Breast epithelium (tissue), 4 donors: ENCODE results near the gene AP2S1. TPM values are rescaled to one million over a fixed set of nuclear protein-coding genes. Genes with fewer than 3 reads are reported as not detected.
"Not testable (repeated sequence)": the region's sequence is repeated elsewhere in the genome, so short reads cannot be mapped to it uniquely, and the experiment has no call there.

Source experiments
- DNase-seq, 2 donors: peaks; one replicate each; pipeline ENCODE4 v3.0.0-alpha.2; 2019; ENCODE audit warnings: low spot score in 2 of 2
- H3K27ac ChIP-seq, 2 donors: fragments of 200-600 bp; sonication (generic) in 1 of 2; one replicate each; pipeline ENCODE4 v1.5.1; 2016 to 2019; ENCODE audit warnings: mild to moderate bottlenecking in 1 of 2
- H3K27me3 ChIP-seq, 2 donors: fragments of 200-600 bp; sonication (generic) in 1 of 2; one replicate each; pipeline versions ENCODE4 v1.5.1 to v1.6.0; 2017 to 2019; ENCODE audit warnings: control low read depth in 1 of 2, mild to moderate bottlenecking in 1 of 2
- H3K36me3 ChIP-seq: fragments of 200-600 bp; one replicate; pipeline ENCODE4 v1.5.1; 2019
- H3K4me1 ChIP-seq, 2 donors: fragments of 200-600 bp; sonication (generic); one replicate each; pipeline ENCODE4 v1.5.1; 2016 to 2019; ENCODE audit warnings: control low read depth in 1 of 2
- H3K4me3 ChIP-seq, 3 donors: fragments of 200-600 bp; sonication (generic); 1 replicate in 2 of 3; 2 replicates in 1 of 3; pipeline ENCODE4 v1.5.1; 2016 to 2019; ENCODE audit warnings: mild to moderate bottlenecking in 3 of 3, moderate library complexity in 2 of 3
- H3K9me3 ChIP-seq, 2 donors: fragments of 200-600 bp; sonication (generic) in 1 of 2; one replicate each; pipeline ENCODE4 v1.5.1; 2016 to 2019; ENCODE audit warnings: control low read depth in 1 of 2
- POLR2A ChIP-seq: fragments of 450-650 bp; IDR thresholded peaks from one replicate; pipeline ENCODE4 v1.6.1; 2016; ENCODE audit warnings: antibody characterized with exemption, mild to moderate bottlenecking, moderate library complexity
- POLR2AphosphoS5 ChIP-seq, 3 donors: sonication (generic); formaldehyde crosslinking; IDR thresholded peaks; one replicate each; pipeline ENCODE4 v1.6.1; 2017; ENCODE audit warnings: antibody characterized with exemption in 3 of 3
- intact Hi-C: fragments of 100-400 bp; cut with DNase I; formaldehyde crosslinking; loops from one replicate; pipeline ENCODE4 v1.15.1; 2023; ENCODE audit warnings: low total_unique reads
- total RNA-seq, 3 donors: library from RNA; depleted of rRNA; stranded (reverse); fragments of >200 nt; gene quantifications; one replicate each; pipeline ENCODE4 v1.1.0, GENCODE V29; 2016
- TF ChIP-seq, protein P1 (sequence below), 3 donors: fragments of 450-650 bp; IDR thresholded peaks; one replicate each; pipeline ENCODE4 v1.5.1; 2016 to 2017; ENCODE audit warnings: antibody characterized with exemption in 3 of 3, mild to moderate bottlenecking in 3 of 3, moderate library complexity in 3 of 3

Gene AP2S1
- total RNA-seq, 3 donors from 2014 or later, result 63.1 to 108 (median 101) TPM

DNA sequence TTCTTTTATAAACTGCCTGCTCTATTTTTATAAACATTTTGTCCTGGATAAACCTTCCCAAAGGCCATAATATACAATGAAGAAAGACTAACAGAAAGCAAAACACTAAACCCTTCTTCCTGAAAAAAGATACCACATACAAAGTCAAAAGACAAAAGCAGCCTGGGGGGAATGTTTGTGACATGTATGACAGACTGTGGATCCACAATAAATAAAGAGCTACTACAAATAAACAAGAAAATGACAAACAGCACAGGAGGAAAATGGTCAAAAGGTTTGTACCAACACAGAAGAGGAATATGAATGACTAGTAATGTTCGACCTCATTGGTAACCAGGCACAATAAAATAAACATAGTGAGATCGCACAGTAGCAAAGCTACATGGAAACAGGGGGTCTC lies 19.8 kb downstream of the AP2S1 start:
- H3K4me1 ChIP-seq, result no peaks in the 10 kb centered on the region
- no peak overlapping the region for H3K27ac ChIP-seq

DNA sequence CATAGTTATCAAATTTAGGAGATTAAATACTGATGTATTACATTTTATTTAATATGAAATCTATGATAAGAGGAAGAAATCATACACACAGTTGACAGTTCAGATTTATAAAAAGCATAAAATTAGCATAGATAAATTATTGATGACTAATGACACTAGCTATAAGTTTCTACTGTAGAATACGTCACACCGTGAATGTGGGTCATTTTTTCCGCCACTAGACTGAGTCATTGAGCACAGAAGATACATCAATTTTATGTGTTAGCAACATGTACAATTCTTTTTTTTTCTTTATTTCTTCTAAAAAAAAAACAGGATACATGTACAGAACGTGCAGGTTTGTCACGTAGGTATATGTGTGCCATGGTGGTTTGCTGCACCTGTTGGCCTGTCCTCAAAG lies 22.2 kb downstream of the AP2S1 start:
- no peaks in the 10 kb centered on the region for H3K27me3 ChIP-seq
- TF ChIP-seq, protein P1, sequence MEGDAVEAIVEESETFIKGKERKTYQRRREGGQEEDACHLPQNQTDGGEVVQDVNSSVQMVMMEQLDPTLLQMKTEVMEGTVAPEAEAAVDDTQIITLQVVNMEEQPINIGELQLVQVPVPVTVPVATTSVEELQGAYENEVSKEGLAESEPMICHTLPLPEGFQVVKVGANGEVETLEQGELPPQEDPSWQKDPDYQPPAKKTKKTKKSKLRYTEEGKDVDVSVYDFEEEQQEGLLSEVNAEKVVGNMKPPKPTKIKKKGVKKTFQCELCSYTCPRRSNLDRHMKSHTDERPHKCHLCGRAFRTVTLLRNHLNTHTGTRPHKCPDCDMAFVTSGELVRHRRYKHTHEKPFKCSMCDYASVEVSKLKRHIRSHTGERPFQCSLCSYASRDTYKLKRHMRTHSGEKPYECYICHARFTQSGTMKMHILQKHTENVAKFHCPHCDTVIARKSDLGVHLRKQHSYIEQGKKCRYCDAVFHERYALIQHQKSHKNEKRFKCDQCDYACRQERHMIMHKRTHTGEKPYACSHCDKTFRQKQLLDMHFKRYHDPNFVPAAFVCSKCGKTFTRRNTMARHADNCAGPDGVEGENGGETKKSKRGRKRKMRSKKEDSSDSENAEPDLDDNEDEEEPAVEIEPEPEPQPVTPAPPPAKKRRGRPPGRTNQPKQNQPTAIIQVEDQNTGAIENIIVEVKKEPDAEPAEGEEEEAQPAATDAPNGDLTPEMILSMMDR (IDR thresholded peaks at IDR 0.05), result no peak
- TF ChIP-seq POLR2AphosphoS5 (IDR thresholded peaks at IDR 0.05), result no peak
- intact Hi-C loops, result no loop called here
- H3K9me3 ChIP-seq, result no peaks in the 10 kb centered on the region
- DNase-seq, result no peak
- H3K36me3 ChIP-seq, result no peaks in the 10 kb centered on the region
- no peaks in the 10 kb centered on the region for H3K4me1 ChIP-seq
- H3K27ac ChIP-seq, result no peak overlapping the region
- H3K4me3 ChIP-seq, result no peak overlapping the region

More for the DNA sequence above, 19.8 kb downstream of the AP2S1 start:
- no peaks in the 10 kb centered on the region for H3K36me3 ChIP-seq
- H3K9me3 ChIP-seq, result no peaks in the 10 kb centered on the region
- TF ChIP-seq, protein P1 (IDR thresholded peaks at IDR 0.05), result no peak
- no peak for TF ChIP-seq POLR2AphosphoS5 (IDR thresholded peaks at IDR 0.05)
- TF ChIP-seq POLR2A, result no peak
- intact Hi-C loops, result no loop called here
- DNase-seq, result no peak
- no peaks in the 10 kb centered on the region for H3K27me3 ChIP-seq
- H3K4me3 ChIP-seq, result no peak overlapping the region

DNA sequence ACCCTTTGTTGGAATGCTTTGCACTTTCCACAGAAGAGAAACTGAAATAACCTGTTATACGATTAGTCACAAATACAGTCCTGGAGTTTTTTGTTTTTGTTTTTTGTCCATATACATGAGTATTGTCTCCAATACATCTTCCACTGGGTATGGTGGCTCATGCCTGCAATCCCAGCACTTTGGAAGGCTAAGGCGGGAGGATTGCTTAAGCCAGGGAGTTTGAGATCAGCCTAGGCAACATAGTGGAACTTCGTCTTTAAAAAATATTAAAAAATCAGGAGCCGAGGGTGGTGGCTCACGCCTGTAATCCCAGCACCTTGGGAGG lies 25.0 kb downstream of the AP2S1 start:
- Histone ChIP-seq H3K9me3 (no peaks in the 10 kb centered on the region), H3K27me3 (no peaks in the 10 kb centered on the region), H3K4me1 (no peaks in the 10 kb centered on the region), H3K4me3 (no peak overlapping the region), H3K27ac (no peak overlapping the region), H3K36me3 (no peaks in the 10 kb centered on the region)
- TF ChIP-seq POLR2AphosphoS5 (IDR thresholded peaks at IDR 0.05), result no peak
- no peak for TF ChIP-seq POLR2A
- TF ChIP-seq, protein P1 (IDR thresholded peaks at IDR 0.05), result no peak
- intact Hi-C loops, result no loop called here
- no peak for DNase-seq

DNA sequence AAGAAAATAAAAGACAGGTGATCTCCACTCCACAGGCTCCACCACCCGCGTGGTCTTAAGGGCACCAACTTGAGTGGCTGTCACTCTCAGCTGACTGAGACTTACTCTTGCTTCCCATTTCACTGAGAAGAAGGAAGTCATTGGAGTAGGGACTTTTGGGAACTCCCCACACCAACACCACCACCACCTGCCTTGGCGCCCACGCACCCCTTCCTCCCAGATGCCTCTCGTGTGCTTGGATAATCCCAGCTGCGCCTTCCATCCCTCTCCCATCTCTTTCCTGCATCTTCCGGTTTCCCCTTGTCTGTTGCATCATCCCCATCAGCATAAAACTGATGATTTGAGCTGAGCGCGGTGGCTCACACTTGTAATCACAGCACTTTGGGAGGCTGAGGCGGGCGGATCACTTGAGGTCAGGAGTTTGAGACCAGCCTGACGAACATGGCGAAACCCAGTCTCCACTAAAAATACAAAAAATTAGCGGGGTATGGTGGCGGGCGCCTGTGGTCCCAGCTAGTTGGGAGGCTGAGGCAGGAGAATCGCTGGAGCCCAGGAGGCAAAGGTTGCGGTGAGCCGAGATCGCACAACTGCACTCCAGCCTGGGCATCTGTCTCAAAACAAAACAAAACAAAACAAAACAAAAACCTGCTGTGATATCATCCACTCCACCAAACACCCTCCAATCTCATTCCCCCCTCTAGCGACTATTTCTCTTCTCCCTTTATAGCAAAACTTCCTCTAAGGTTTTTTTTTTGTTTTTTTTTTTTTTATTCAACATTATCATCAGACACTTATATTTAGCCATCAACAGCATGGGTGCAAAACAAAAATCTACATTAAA lies 25.5 kb downstream of the AP2S1 start:
- H3K27ac ChIP-seq, result no peak overlapping the region

DNA sequence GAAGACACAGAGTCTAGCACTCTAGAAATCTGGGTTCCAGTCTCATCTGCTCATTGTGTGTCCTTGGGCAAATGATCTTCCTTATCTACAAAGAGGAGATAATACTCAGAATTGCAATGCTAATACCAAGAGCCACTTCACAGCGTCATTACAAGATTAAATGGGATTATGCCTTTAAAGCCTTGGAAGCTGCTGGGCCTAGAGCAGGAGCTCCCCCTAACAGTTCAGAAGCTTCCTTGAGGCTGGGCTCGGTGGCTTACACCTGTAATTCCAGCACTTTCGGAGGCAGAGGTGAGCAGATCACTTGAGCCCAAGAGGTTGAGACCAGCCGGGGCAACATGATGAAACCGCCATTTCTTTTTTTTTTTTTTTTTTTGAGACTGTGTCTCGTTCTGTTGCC lies 27.6 kb downstream of the AP2S1 start:
- intact Hi-C loops, result no loop called here

More for the DNA sequence above, 25.5 kb downstream of the AP2S1 start:
- DNase-seq, result no peak
- no peaks in the 10 kb centered on the region for H3K9me3 ChIP-seq
- no peaks in the 10 kb centered on the region for H3K4me1 ChIP-seq
- H3K4me3 ChIP-seq, result no peak overlapping the region
- TF ChIP-seq POLR2AphosphoS5 (IDR thresholded peaks at IDR 0.05) (no peak), POLR2A (no peak)
- TF ChIP-seq, protein P1 (IDR thresholded peaks at IDR 0.05), result no peak
- H3K27me3 ChIP-seq, result no peaks in the 10 kb centered on the region
- intact Hi-C loops, result no loop called here
- no peaks in the 10 kb centered on the region for H3K36me3 ChIP-seq

DNA sequence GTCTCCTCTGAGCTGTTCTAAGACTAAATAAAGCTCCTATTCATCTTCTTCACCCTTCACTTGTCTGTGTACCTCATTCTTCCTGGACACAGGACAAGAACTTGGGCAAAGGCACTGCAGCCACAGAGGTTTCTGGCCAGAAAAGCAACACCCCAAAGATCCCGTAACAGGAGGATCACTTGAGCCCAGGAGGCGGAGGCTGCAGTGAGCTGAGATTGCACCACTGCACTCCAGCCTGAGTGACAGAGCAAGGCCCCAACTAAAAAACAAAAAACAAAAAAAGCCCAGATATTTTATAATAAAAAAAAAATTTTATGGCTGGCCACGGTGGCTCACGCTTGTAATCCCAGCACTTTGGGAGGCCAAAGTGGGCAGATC lies 28.2 kb downstream of the AP2S1 start:
- H3K4me1 ChIP-seq, H3K36me3 ChIP-seq, H3K9me3 ChIP-seq, DNase-seq, H3K27me3 ChIP-seq, intact Hi-C loops, H3K4me3 ChIP-seq, H3K27ac ChIP-seq: not testable (repeated sequence)

More for the DNA sequence above, 27.6 kb downstream of the AP2S1 start:
- TF ChIP-seq POLR2A (no peak), POLR2AphosphoS5 (IDR thresholded peaks at IDR 0.05) (no peak)
- TF ChIP-seq, protein P1 (IDR thresholded peaks at IDR 0.05), result no peak
- no peak overlapping the region for H3K4me3 ChIP-seq
- no peaks in the 10 kb centered on the region for H3K27me3 ChIP-seq
- H3K4me1 ChIP-seq, result no peaks in the 10 kb centered on the region
- no peaks in the 10 kb centered on the region for H3K36me3 ChIP-seq
- no peaks in the 10 kb centered on the region for H3K9me3 ChIP-seq
- DNase-seq, result no peak
- no peak overlapping the region for H3K27ac ChIP-seq
